Thymus (tissue), 11 donors: ENCODE results near the gene IFRD2. TPM values are rescaled to one million over a fixed set of nuclear protein-coding genes. Genes with fewer than 3 reads are reported as not detected.
A peak's percentile ranks its signal among the peaks of the same experiment; 100 is the strongest.

Source experiments
- DNase-seq, 9 donors: peaks; one replicate each; pipeline ENCODE4 v3.0.0-alpha.2; 2013; ENCODE audit warnings: low spot score in 9 of 9, low read depth in 6 of 9, missing footprints in 1 of 9
- H3K27ac ChIP-seq, 2 donors: one replicate each; pipeline ENCODE4 v1.5.1; 2013; ENCODE audit warnings: control low read depth in 1 of 2, low read depth in 1 of 2, low read length in 1 of 2, mild to moderate bottlenecking in 1 of 2, moderate library complexity in 1 of 2
- H3K27me3 ChIP-seq, 2 donors: one replicate each; pipeline ENCODE4 v1.5.1; 2013; ENCODE audit warnings: low read length in 1 of 2; ENCODE audit not compliant: control insufficient read depth in 2 of 2, insufficient read depth in 1 of 2
- H3K36me3 ChIP-seq, 2 donors: one replicate each; pipeline ENCODE4 v1.5.1; 2013; ENCODE audit warnings: low read length in 1 of 2, mild to moderate bottlenecking in 1 of 2, moderate library complexity in 1 of 2; ENCODE audit not compliant: control insufficient read depth in 2 of 2, insufficient read depth in 2 of 2
- H3K4me1 ChIP-seq, 2 donors: one replicate each; pipeline ENCODE4 v1.5.1; 2013; ENCODE audit warnings: low read length in 2 of 2; ENCODE audit not compliant: control insufficient read depth in 2 of 2, insufficient read depth in 2 of 2
- H3K4me3 ChIP-seq, 2 donors: one replicate each; pipeline ENCODE4 v1.5.1; 2013; ENCODE audit warnings: low read length in 2 of 2, control low read depth in 1 of 2, mild to moderate bottlenecking in 1 of 2
- H3K9me3 ChIP-seq, 2 donors: one replicate each; pipeline ENCODE4 v1.5.1; 2013; ENCODE audit warnings: low read length in 1 of 2, mild to moderate bottlenecking in 1 of 2; ENCODE audit not compliant: control insufficient read depth in 2 of 2, insufficient read depth in 1 of 2
- WGBS: extraction: QIAGEN DNeasy Blood & Tissue Kit; methylation state at CpG from one replicate; pipeline ENCODE4 v1.1.7; 2013; 5-methylcytosine and 5-hydroxymethylcytosine counted together
- polyA plus RNA-seq: library from polyadenylated mRNA; stranded (reverse); fragments of 200-250 nt; gene quantifications from one replicate; pipeline ENCODE4 v1.2.3, GENCODE V29; 2013
- total RNA-seq: library from RNA; stranded (reverse); fragments of 120-200 nt; gene quantifications from one replicate; pipeline ENCODE4 v1.2.4, GENCODE V29; 2013
- donor health status: healthy.

The IFRD2 gene
- total and polyA plus RNA-seq, 2 donors, result 31.0 to 52.3 TPM

DNA sequence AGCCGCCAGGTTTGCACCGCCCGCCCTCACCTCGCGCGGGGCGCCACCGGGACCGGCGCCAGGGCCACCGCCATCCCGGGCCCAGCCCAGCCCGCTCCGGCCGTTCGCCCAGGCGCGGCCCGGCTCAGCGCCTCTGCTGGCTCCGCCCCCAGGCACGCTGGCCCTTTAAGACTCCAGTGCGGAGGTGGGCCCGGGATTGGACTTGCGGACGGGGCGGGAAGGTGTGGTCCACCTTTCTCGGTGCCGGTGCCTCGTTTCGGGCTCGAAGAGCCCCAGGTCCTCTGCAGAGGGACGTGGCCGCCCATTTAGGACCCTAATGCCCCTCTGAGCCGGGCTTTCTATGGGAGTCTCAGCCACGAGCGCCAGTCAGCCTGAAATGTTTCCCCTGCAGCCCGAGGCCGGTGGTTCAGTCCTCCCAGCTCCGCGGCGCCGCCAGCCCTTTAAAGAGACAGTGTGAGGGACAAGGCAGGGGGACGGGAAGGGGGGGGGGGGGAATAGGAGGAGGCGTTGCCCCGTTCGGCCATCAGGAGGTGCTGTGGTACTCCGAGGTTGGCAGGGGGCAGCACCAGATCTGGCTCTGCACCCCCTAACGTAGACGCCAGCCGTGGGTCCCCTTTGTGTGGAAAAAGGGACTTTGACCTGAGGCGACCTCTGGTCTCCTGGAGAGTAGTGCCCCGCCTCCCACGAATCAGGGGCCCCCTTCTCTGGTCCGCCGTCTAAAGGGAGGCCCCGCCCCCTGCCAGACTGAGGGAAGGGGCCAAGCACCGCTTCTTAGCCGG lies 29.3 kb upstream of the IFRD2 start:
- WGBS, result 2% methylated on average over 59 of the region's 59 CpGs
- Histone ChIP-seq H3K4me3 (peak overlapping the region; percentile 71 to 75), H3K4me1 (peaks cover 8 to 30% of the 10 kb centered on the region in 2 donors), H3K9me3 (no peaks in the 10 kb centered on the region), H3K27me3 (no peaks in the 10 kb centered on the region), H3K36me3 (peaks cover 18 to 20% of the 10 kb centered on the region in 2 donors), H3K27ac (peak overlapping the region; percentile 44 to 80)
- DNase-seq, result peak in 7 of 9 donors; percentile 76 to 93 (median 81)

DNA sequence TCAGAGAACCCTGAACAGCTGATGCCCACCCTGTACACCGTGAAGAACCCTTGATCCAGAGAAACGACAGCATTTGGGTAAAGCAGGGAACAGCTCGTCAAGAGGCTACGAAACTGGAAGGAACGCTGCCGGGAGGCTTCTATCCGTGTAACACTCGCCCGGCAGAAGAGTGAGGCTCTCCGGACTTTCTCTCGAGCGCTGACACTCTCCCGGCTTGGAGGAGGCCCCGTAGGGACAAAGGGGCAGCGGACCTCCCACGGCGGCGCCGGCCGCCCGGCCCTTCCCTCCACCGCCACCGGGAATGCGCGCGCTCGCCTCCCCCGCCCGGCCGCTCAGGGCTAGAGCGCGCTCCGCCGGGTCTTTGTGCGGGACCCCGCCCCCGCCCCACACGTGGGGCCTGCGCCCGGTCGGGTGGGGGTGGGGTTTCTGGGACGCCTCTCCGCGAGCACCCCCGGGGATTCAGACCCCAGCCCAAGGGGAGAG lies 28.7 kb upstream of the IFRD2 start:
- DNase-seq, result peak in 6 of 9 donors; percentile 67 to 86 (median 78)
- Histone ChIP-seq H3K27ac (peak overlapping the region in 1 of 2 donors; percentile 44), H3K27me3 (no peaks in the 10 kb centered on the region), H3K4me3 (peak overlapping the region; percentile 71 to 75), H3K36me3 (peaks cover 13 to 14% of the 10 kb centered on the region in 2 donors), H3K9me3 (no peaks in the 10 kb centered on the region), H3K4me1 (peaks cover 8 to 30% of the 10 kb centered on the region in 2 donors)
- WGBS, result under 1% methylated on average over 45 of the region's 45 CpGs

DNA sequence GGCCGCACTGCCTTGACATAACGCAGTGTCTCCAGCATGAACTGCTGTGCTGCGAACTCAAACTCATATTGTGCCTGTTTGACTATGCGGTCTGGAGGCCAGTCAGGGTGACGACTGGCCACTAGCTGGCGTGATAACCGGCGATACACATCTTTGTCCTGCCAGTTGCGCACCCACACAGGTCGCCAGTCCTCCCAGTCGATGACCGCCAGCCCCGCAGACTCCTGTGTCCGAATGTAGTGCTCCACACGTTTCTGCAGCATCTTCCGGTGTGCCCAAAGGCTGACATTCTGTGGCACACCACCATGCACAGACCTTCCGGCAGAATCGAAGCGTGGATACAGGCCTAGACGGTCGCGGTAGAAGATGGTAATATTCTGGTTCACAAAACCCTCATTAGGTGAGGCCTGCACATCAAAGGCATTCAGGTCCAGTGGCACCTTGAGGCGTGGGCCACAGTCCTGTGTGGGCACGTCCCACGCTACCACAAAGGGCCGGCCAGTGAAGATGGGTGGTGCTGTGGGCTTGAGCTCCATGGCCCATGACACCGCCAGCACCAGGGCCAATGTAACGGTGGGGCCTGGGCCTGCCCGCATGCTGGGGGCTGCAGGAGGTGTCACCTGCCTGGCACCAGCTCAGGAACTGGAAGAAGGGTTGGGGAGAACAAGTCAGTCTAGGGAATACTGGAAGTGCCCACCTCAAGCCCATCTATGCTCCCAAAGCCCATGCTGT lies 27.8 kb upstream of the IFRD2 start:
- Histone ChIP-seq H3K27ac (no peak overlapping the region), H3K9me3 (no peaks in the 10 kb centered on the region), H3K27me3 (no peaks in the 10 kb centered on the region), H3K36me3 (peaks cover 5 to 7% of the 10 kb centered on the region in 2 donors), H3K4me3 (peak overlapping the region; percentile 71 to 75), H3K4me1 (peaks cover 8 to 30% of the 10 kb centered on the region in 2 donors)
- DNase-seq, result no peak
- 98% methylated on average over 29 of the region's 29 CpGs for WGBS

DNA sequence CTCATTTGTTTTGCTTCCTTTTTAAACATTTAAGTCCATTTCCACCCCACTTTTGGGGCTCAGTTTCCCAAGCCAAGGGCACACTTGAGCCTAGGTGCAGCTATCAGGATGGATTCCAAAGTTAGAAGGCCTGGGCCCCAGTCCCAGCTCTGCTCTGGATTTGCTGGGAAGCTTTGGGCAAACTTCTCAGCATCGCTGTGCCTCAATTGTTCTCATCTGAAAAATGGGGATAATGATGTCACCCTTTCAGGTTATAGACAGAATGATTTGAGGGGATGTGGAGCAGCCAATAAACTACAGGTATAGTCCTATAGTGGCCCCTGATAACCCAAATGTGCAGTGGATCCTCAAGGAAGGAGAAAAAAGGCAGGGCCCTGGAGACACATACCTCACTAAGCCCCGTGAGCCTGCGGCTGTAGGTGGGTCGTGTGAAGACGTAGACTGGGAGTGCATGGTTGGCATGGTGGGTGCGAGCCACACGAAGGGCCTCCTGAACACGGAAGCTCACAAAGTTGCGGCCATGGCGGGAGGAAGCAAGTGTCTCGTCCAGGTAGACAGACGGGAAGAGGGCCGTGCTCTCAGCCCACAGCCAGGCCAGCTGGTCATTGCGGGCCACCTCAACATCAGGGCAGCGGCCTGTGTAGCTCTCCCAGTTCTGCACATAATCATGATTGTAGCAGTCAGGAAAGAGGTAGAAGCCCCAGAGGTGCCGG lies 27.1 kb upstream of the IFRD2 start:
- Histone ChIP-seq H3K4me3 (no peak overlapping the region), H3K36me3 (peaks cover 4 to 6% of the 10 kb centered on the region in 2 donors), H3K9me3 (no peaks in the 10 kb centered on the region), H3K27ac (no peak overlapping the region), H3K27me3 (no peaks in the 10 kb centered on the region), H3K4me1 (peaks cover 8 to 29% of the 10 kb centered on the region in 2 donors)
- 97% methylated on average over 16 of the region's 16 CpGs for WGBS
- no peak for DNase-seq

DNA sequence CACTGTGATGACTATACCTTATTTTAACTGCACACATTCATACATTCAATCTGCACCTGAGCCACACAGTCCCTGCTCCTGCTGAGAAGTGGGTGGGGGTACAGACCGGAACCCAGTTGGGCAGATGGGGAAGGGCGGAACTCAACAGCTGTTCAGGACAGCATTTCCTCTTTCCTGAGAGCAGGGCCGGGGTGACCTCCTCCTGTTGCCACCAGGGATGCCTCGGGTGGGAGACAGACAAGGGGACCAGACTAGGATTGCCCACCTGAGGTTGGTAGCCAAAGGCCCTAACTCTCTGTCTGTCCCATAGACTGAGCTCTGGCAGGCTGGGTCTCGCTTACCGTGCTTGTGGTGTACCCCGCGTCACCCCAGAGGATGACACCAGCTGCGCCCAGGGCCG lies 26.4 kb upstream of the IFRD2 start:
- no peaks in the 10 kb centered on the region for H3K9me3 ChIP-seq
- H3K36me3 ChIP-seq, result peaks cover 0 to 3% of the 10 kb centered on the region in 2 donors
- DNase-seq, result no peak
- H3K27ac ChIP-seq, result no peak overlapping the region
- H3K27me3 ChIP-seq, result no peaks in the 10 kb centered on the region
- no peak overlapping the region for H3K4me3 ChIP-seq
- WGBS, result 81% methylated on average over 10 of the region's 10 CpGs
- H3K4me1 ChIP-seq, result peaks cover 8 to 26% of the 10 kb centered on the region in 2 donors

DNA sequence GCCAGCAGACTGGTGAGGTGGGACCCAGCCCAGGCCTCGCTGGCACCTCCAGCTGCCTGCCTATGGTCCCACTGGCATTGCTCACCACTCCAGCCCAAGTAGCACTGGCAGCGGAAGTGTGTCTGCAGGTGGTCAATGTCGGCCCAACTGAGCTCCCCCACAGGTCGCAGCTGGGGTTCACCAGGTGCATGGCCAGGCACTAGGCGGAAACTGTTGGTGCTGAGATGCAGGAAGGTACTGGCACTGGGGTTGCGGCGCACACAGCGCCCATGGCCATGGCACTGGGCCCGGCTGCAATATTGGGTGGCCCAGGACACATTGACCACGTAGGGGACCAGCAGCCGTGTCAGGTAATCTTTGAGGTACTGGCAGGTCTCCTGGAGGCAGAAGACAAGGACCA lies 25.9 kb upstream of the IFRD2 start:
- peaks cover 8 to 26% of the 10 kb centered on the region in 2 donors for H3K4me1 ChIP-seq
- 93% methylated on average over 11 of the region's 11 CpGs for WGBS

DNA sequence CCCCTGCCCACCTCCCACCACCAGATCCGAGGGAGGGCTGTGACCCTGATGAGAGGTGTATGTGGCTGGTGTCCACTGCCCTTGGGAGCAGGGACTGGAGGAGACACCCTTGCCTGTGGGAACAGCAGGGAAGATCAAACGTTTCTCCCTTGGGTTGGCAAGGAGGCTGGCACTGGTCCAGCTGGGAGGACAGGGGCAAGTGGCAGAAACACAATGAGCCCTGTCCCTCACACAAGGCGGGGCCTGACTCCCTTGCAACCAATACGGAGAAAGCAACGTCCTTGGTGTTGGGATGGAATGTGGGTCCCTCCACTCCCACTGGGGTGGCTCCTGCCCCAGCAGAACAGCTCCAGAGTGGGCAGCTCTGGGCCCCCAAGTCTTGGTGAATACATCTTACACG lies 25.1 kb upstream of the IFRD2 start:
- no peak for DNase-seq
- 90% methylated on average over 6 of the region's 6 CpGs for WGBS
- Histone ChIP-seq H3K9me3 (no peaks in the 10 kb centered on the region), H3K27me3 (no peaks in the 10 kb centered on the region), H3K4me1 (peaks cover 8 to 24% of the 10 kb centered on the region in 2 donors), H3K27ac (peak overlapping the region in 1 of 2 donors; percentile 25), H3K36me3 (peaks cover 0 to 3% of the 10 kb centered on the region in 2 donors), H3K4me3 (no peak overlapping the region)

More for the DNA sequence above, 25.9 kb upstream of the IFRD2 start:
- peaks cover 0 to 3% of the 10 kb centered on the region in 2 donors for H3K36me3 ChIP-seq
- H3K9me3 ChIP-seq, result no peaks in the 10 kb centered on the region
- no peaks in the 10 kb centered on the region for H3K27me3 ChIP-seq
- DNase-seq, result no peak
- H3K4me3 ChIP-seq, result no peak overlapping the region
- H3K27ac ChIP-seq, result no peak overlapping the region

DNA sequence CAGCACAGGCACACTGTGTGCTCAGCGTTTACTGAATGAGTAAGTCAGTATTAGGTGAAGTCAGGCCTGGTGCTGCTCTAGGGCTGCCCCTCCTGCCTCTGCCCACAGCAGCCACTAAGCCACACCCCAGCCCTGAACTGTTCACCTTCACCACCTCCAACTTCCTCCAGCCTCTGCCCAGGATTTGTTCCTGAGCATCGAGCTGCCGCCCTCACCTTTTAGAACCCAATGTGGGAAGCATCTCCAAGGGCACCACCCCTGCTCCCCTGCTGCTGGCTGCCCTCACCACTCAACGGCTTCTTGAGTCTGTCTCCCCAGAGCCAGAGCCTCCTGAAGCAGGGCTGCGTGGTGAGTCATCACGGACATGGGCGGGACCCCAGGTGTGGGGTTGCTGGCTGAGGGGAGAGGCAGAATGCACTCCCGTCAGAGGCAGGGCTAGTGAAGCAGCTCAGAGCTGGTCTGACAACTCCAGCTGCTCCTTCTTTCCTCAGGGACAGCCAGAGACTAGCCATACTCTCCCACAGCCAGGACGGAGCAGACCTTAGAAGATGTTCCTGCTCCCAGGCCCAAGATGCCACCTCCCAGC lies 24.5 kb upstream of the IFRD2 start:
- WGBS, result 82% methylated on average over 9 of the region's 9 CpGs
- H3K4me3 ChIP-seq, result no peak overlapping the region
- H3K4me1 ChIP-seq, result peaks cover 5 to 18% of the 10 kb centered on the region in 2 donors
- H3K27ac ChIP-seq, result peak overlapping the region in 1 of 2 donors; percentile 25
- no peak for DNase-seq
- H3K27me3 ChIP-seq, result no peaks in the 10 kb centered on the region
- H3K36me3 ChIP-seq, result peaks cover 0 to 3% of the 10 kb centered on the region in 2 donors
- H3K9me3 ChIP-seq, result no peaks in the 10 kb centered on the region
